H9 (cell line): ENCODE results near the gene UTF1. TPM values are rescaled to one million over a fixed set of nuclear protein-coding genes. Genes with fewer than 3 reads are reported as not detected.

Experiments used
- DNase-seq: peaks from one replicate; pipeline ENCODE4 v3.0.0-alpha.2; 2017
- H2AFZ ChIP-seq: one replicate; pipeline ENCODE4 v1.6.1; 2013; ENCODE audit warnings: mild to moderate bottlenecking, low read length, control low read depth, moderate library complexity
- H2AK5ac ChIP-seq: 2 replicates; pipeline ENCODE4 v1.6.1; 2013; ENCODE audit warnings: low read length, control low read depth, mixed read lengths; ENCODE audit not compliant: insufficient read length
- H2BK120ac ChIP-seq: one replicate; pipeline ENCODE4 v1.6.1; 2013; ENCODE audit warnings: low read depth, mild to moderate bottlenecking, low read length, control low read depth, inconsistent platforms; ENCODE audit not compliant: poor library complexity, severe bottlenecking
- H2BK12ac ChIP-seq: 2 replicates; pipeline ENCODE4 v1.6.1; 2013; ENCODE audit warnings: low read length, control low read depth, mixed read lengths, low read depth; ENCODE audit not compliant: insufficient read length
- H2BK15ac ChIP-seq: 2 replicates; pipeline ENCODE4 v1.6.1; 2013; ENCODE audit warnings: low read depth, low read length, control low read depth
- H2BK20ac ChIP-seq: one replicate; pipeline ENCODE4 v1.6.1; 2013; ENCODE audit warnings: low read depth, mild to moderate bottlenecking, low read length, control low read depth, inconsistent platforms; ENCODE audit not compliant: poor library complexity, severe bottlenecking
- H2BK5ac ChIP-seq: 2 replicates; pipeline ENCODE4 v1.6.1; 2013; ENCODE audit warnings: low read length, control low read depth, mixed read lengths; ENCODE audit not compliant: insufficient read length
- H3K14ac ChIP-seq: 2 replicates; pipeline ENCODE4 v1.6.1; 2013; ENCODE audit warnings: low read length, control low read depth; ENCODE audit not compliant: insufficient read depth
- H3K18ac ChIP-seq: 2 replicates; pipeline ENCODE4 v1.6.1; 2013; ENCODE audit warnings: low read depth, mild to moderate bottlenecking, mixed read lengths, low read length, control low read depth; ENCODE audit not compliant: insufficient read length
- H3K23ac ChIP-seq: 2 replicates; pipeline ENCODE4 v1.6.1; 2013; ENCODE audit warnings: low read length, control low read depth, mixed read lengths, low read depth; ENCODE audit not compliant: insufficient read length
- H3K23me2 ChIP-seq: 2 replicates; pipeline ENCODE4 v1.6.1; 2013; ENCODE audit warnings: low read depth, mild to moderate bottlenecking, mixed read lengths, low read length, control low read depth; ENCODE audit not compliant: insufficient read length, poor library complexity, severe bottlenecking
- H3K27ac ChIP-seq: 2 replicates; pipeline ENCODE4 v1.5.1; 2013; ENCODE audit warnings: low read length, control low read depth, mixed read lengths, low read depth; ENCODE audit not compliant: insufficient read length
- H3K27me3 ChIP-seq: 2 replicates; pipeline ENCODE4 v1.6.1; 2013; ENCODE audit warnings: low read length, control low read depth, inconsistent platforms; ENCODE audit not compliant: insufficient read depth
- H3K4ac ChIP-seq: 2 replicates; pipeline ENCODE4 v1.6.1; 2013; ENCODE audit warnings: low read depth, mild to moderate bottlenecking, control low read depth, inconsistent platforms, low read length, moderate library complexity
- H3K4me1 ChIP-seq: 2 replicates; pipeline ENCODE4 v1.6.1; 2013; ENCODE audit warnings: low read length, control low read depth, inconsistent platforms; ENCODE audit not compliant: insufficient read depth
- H3K4me2 ChIP-seq: 2 replicates; pipeline ENCODE4 v1.6.1; 2013; ENCODE audit warnings: low read length, control low read depth, mixed read lengths; ENCODE audit not compliant: insufficient read length, insufficient read depth
- H3K56ac ChIP-seq: 2 replicates; pipeline ENCODE4 v1.6.1; 2013; ENCODE audit warnings: low read depth, mild to moderate bottlenecking, mixed read lengths, low read length, control low read depth; ENCODE audit not compliant: insufficient read length
- H3K79me1 ChIP-seq: 2 replicates; pipeline ENCODE4 v1.6.1; 2013; ENCODE audit warnings: low read depth, mild to moderate bottlenecking, moderate library complexity, low read length, control low read depth, inconsistent platforms; ENCODE audit not compliant: insufficient read depth, poor library complexity, severe bottlenecking
- H3K79me2 ChIP-seq: 2 replicates; pipeline ENCODE4 v1.6.1; 2013; ENCODE audit warnings: low read length, control low read depth, inconsistent platforms; ENCODE audit not compliant: insufficient read depth
- H3K9ac ChIP-seq: 2 replicates; pipeline ENCODE4 v1.6.1; 2013; ENCODE audit warnings: low read length, control low read depth, mixed read lengths; ENCODE audit not compliant: insufficient read length; ENCODE audit errors: extremely low read depth
- H3K9me3 ChIP-seq: one replicate; pipeline ENCODE4 v1.6.1; 2013; ENCODE audit warnings: low read depth, low read length, inconsistent platforms; ENCODE audit not compliant: control insufficient read depth
- H3T11ph ChIP-seq: one replicate; pipeline ENCODE4 v1.6.1; 2013; ENCODE audit warnings: mild to moderate bottlenecking, low read length, control low read depth, inconsistent platforms
- H4K20me1 ChIP-seq: one replicate; pipeline ENCODE4 v1.6.1; 2013; ENCODE audit not compliant: control insufficient read depth, insufficient read length, insufficient read depth
- H4K5ac ChIP-seq: 2 replicates; pipeline ENCODE4 v1.6.1; 2013; ENCODE audit warnings: low read depth, mild to moderate bottlenecking, mixed read lengths, low read length, control low read depth; ENCODE audit not compliant: insufficient read length
- H4K8ac ChIP-seq: replicated peaks from 2 replicates; pipeline ENCODE4 v1.6.1; 2013; ENCODE audit warnings: low read length, control low read depth, mixed read lengths, low read depth; ENCODE audit not compliant: insufficient read length
- H4K91ac ChIP-seq: 2 replicates; pipeline ENCODE4 v1.6.1; 2013; ENCODE audit warnings: low read depth, mild to moderate bottlenecking, moderate library complexity, mixed read lengths, low read length, control low read depth; ENCODE audit not compliant: insufficient read length
- H3K27ac Mint-ChIP-seq, 3 experiments: 2 replicates in 2 of 3; 3 replicates in 1 of 3; pipeline ENCODE4 v1.8.0; 2020 to 2021; ENCODE audit warnings: mixed read lengths in 3 of 3, mild to moderate bottlenecking in 1 of 3, moderate library complexity in 1 of 3
- H3K27me3 Mint-ChIP-seq: 2 replicates; pipeline ENCODE4 v1.8.0; 2021; ENCODE audit warnings: low read depth, mild to moderate bottlenecking, moderate library complexity, mixed read lengths
- H3K36me3 Mint-ChIP-seq, 3 experiments: 2 replicates in 2 of 3; 3 replicates in 1 of 3; pipeline ENCODE4 v1.8.0; 2020 to 2021; ENCODE audit warnings: low read depth in 3 of 3, mixed read lengths in 3 of 3; ENCODE audit not compliant: insufficient read depth in 1 of 3
- H3K4me1 Mint-ChIP-seq, 2 experiments: 2 replicates each; pipeline ENCODE4 v1.8.0; 2020; ENCODE audit warnings: mixed read lengths in 2 of 2
- H3K4me3 Mint-ChIP-seq, 2 experiments: 2 replicates in 1 of 2; 3 replicates in 1 of 2; pipeline ENCODE4 v1.8.0; 2020 to 2021; ENCODE audit warnings: mild to moderate bottlenecking in 2 of 2, mixed read lengths in 2 of 2, moderate library complexity in 1 of 2
- H3K9me3 Mint-ChIP-seq, 2 experiments: 2 replicates in 1 of 2; 3 replicates in 1 of 2; pipeline ENCODE4 v1.8.0; 2020; ENCODE audit warnings: mild to moderate bottlenecking in 2 of 2, mixed read lengths in 2 of 2, moderate library complexity in 1 of 2
- CTCF ChIP-seq: fragments of 200-600 bp; sonication (generic); conservative IDR thresholded peaks from 3 replicates; pipeline ENCODE4 v1.8.0; 2021; ENCODE audit warnings: antibody characterized with exemption, mild to moderate bottlenecking
- WGBS: extraction: QIAGEN DNeasy Blood & Tissue Kit; methylation state at CpG from one replicate; pipeline ENCODE4 v1.1.7; 2013; ENCODE audit warnings: missing lambda C conversion rate, low lambda C conversion rate, mixed read lengths; ENCODE audit not compliant: insufficient read length; ENCODE audit errors: extremely low coverage; 5-methylcytosine and 5-hydroxymethylcytosine counted together
- total RNA-seq: library from RNA; stranded (reverse); gene quantifications from 2 replicates; pipeline ENCODE4 v1.2.1, GENCODE V29; 2021

Gene UTF1
- total RNA-seq, 1 experiment from 2014 or later: 31.5 TPM

GRCh38 chr10:133209117-133209516, 20.9 kb upstream of the UTF1 start:
- no peak for DNase-seq
- Histone ChIP-seq H3K9ac (no peak overlapping the region), H2AK5ac (no peak overlapping the region), H3K79me1 (no peaks in the 10 kb centered on the region), H2BK12ac (no peak overlapping the region), H3K56ac (no peak overlapping the region), H3K27ac (no peak overlapping the region), H3K79me2 (no peaks in the 10 kb centered on the region), H2BK20ac (no peak overlapping the region), H3K27me3 (no peaks in the 10 kb centered on the region), H3K23me2 (no peaks in the 10 kb centered on the region), H4K91ac (no peak overlapping the region), H3K4me2 (no peak overlapping the region), H2BK120ac (no peak overlapping the region), H3T11ph (no peak overlapping the region), H2AFZ (no peak overlapping the region), H3K4me1 (no peaks in the 10 kb centered on the region), H2BK15ac (no peak overlapping the region), H4K8ac (no peak overlapping the region), H2BK5ac (no peak overlapping the region), H4K20me1 (no peaks in the 10 kb centered on the region), H3K23ac (no peak overlapping the region), H3K18ac (no peak overlapping the region), H4K5ac (no peak overlapping the region), H3K14ac (no peak overlapping the region), H3K9me3 (no peaks in the 10 kb centered on the region), H3K4ac (no peak overlapping the region)
- Mint-ChIP-seq H3K27me3 (no peaks in the 10 kb centered on the region; the same call in none of the 2 replicates), H3K9me3 (no peaks in the 10 kb centered on the region), H3K36me3 (peaks cover 0 to 6% (median 4%) of the 10 kb centered on the region in 3 experiments; a peak in 3 of 7 replicates), H3K4me3 (no peak overlapping the region), H3K27ac (no peak overlapping the region), H3K4me1 (no peaks in the 10 kb centered on the region)
- WGBS: 100% methylated on average over 6 of the region's 14 CpGs
- no peak for TF ChIP-seq CTCF
